Measurements from ENCODE around the gene SPATA6. TPM values are rescaled to one million over a fixed set of nuclear protein-coding genes. Genes with fewer than 3 reads are reported as not detected.

Gene SPATA6
- polyA plus RNA-seq, 3 donors = 7.4 to 8.0 (median 7.8) TPM

DNA sequence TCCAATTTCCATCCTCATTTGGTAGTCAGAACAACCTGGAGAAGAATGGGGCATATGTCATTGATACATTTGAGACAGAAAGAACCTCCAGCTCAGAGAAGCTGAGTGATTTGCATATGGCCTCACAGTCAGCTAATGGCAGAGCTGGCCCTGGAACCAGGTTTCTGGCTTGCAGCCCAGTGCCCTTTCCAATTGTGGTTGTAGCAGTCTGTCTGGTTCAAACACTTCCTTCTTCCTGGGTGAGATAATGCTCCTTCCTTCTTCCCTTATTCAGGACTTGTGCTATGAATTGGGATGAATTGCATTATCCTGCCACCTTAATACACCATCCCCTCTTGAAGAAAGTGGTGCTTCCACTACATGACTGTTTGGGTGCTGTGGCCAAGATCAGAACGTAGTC, 225.3 kb downstream of the SPATA6 start:
- 14% methylated on average over 1 of the region's 1 CpG for WGBS (ENCODE audit: insufficient coverage)
- H3K27ac Mint-ChIP-seq = peak overlapping the region; percentile 26 to 95 (median 54)
- peaks cover 55% of the 10 kb centered on the region for H3K4me1 Mint-ChIP-seq
- no peaks in the 10 kb centered on the region for H3K9me3 ChIP-seq (replicated peaks in 1 of 2; ENCODE audit: control insufficient read depth in 1 of 2, insufficient read depth in 1 of 2, low read length in 2 of 2)
- peak overlapping the region in 1 of 2 donors; percentile 63 for H3K27ac ChIP-seq (ENCODE audit: low read depth in 1 of 2, low read length in 2 of 2)
- peaks cover 0 to 6% (median 0%) of the 10 kb centered on the region in 3 donors for H3K27me3 Mint-ChIP-seq (ENCODE audit: low read depth in 3 of 3)
- H2AFZ ChIP-seq (ENCODE audit: insufficient read depth, low read depth, low read length, poor library complexity, severe bottlenecking) = no peak overlapping the region
- peak overlapping the region; percentile 29 for H3K4me2 ChIP-seq (replicated peaks; ENCODE audit: extremely low read depth, low read length, poor library complexity, severe bottlenecking)
- H3K79me2 ChIP-seq (ENCODE audit: insufficient read depth, low read length) = no peaks in the 10 kb centered on the region
- H3K36me3 ChIP-seq (replicated peaks in 1 of 2; ENCODE audit: control insufficient read depth in 1 of 2, insufficient read depth in 2 of 2, low read length in 2 of 2) = no peaks in the 10 kb centered on the region
- peaks cover 0 to 4% of the 10 kb centered on the region in 2 donors for H3K36me3 Mint-ChIP-seq
- no peak overlapping the region for H3K4me3 Mint-ChIP-seq
- H3K4me3 ChIP-seq (replicated peaks in 1 of 3; ENCODE audit: low read depth in 2 of 3, low read length in 3 of 3) = peak overlapping the region in 1 of 3 experiments; percentile 39
- peaks cover 53 to 54% of the 10 kb centered on the region in 2 donors for H3K4me1 ChIP-seq (ENCODE audit: control insufficient read depth in 1 of 2, insufficient read depth in 2 of 2, low read length in 2 of 2)
- no peaks in the 10 kb centered on the region for H4K20me1 ChIP-seq (ENCODE audit: insufficient read depth, low read length)
- intact Hi-C loops (cut with micrococcal nuclease) = no loop called here
- no peak overlapping the region for H3K9ac ChIP-seq (ENCODE audit: insufficient read depth, low read length, poor library complexity, severe bottlenecking)
- peaks cover 0 to 6% (median 0%) of the 10 kb centered on the region in 7 donors for H3K9me3 Mint-ChIP-seq
- peak; percentile 29 to 74 (median 60) for DNase-seq
- H3K27me3 ChIP-seq (ENCODE audit: control insufficient read depth in 2 of 2, insufficient read depth in 2 of 2, low read length in 2 of 2) = no peaks in the 10 kb centered on the region
- TF ChIP-seq, protein P1, sequence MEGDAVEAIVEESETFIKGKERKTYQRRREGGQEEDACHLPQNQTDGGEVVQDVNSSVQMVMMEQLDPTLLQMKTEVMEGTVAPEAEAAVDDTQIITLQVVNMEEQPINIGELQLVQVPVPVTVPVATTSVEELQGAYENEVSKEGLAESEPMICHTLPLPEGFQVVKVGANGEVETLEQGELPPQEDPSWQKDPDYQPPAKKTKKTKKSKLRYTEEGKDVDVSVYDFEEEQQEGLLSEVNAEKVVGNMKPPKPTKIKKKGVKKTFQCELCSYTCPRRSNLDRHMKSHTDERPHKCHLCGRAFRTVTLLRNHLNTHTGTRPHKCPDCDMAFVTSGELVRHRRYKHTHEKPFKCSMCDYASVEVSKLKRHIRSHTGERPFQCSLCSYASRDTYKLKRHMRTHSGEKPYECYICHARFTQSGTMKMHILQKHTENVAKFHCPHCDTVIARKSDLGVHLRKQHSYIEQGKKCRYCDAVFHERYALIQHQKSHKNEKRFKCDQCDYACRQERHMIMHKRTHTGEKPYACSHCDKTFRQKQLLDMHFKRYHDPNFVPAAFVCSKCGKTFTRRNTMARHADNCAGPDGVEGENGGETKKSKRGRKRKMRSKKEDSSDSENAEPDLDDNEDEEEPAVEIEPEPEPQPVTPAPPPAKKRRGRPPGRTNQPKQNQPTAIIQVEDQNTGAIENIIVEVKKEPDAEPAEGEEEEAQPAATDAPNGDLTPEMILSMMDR (IDR thresholded peaks at IDR 0.05) = no peak

Small RNA genes within 50 kb of the gene (small RNA-seq; reads per million reads assigned to genes)
- gene RNU4-61P (ENCODE audit: insufficient read length, low read depth) = not detected
- not detected for gene RNU6-723P (ENCODE audit: insufficient read length, low read depth)

Other genes with a start within 250 kb of the SPATA6 start
- under 1 TPM; 0.15 to 0.42 (median 0.28) TPM for gene SLC5A9, start 249.5 kb downstream of the SPATA6 start, polyA plus RNA-seq

Data from CD14-positive monocyte (primary cell).